CD14-positive monocyte (primary cell): Measurements from ENCODE around the gene KSR2. TPM values are rescaled to one million over a fixed set of nuclear protein-coding genes. Genes with fewer than 3 reads are reported as not detected.

Source experiments
- DNase-seq, 3 donors: peaks; one replicate each; pipeline ENCODE4 v3.0.0-alpha.2; 2011 to 2022
- H2AFZ ChIP-seq: 2 replicates; pipeline ENCODE4 v1.6.0; 2012; ENCODE audit warnings: mild to moderate bottlenecking, low read depth, low read length, inconsistent platforms; ENCODE audit not compliant: insufficient read depth, poor library complexity, severe bottlenecking
- H3K27ac ChIP-seq, 2 donors: 1 replicate in 1 of 2; 2 replicates in 1 of 2; pipeline ENCODE4 v1.5.1; 2012 to 2013; ENCODE audit warnings: low read length in 2 of 2, control low read depth in 1 of 2, inconsistent platforms in 1 of 2, low read depth in 1 of 2, mild to moderate bottlenecking in 1 of 2
- H3K27me3 ChIP-seq, 2 donors: one replicate each; pipeline versions ENCODE4 v1.6.0 to v1.6.1; 2011 to 2013; ENCODE audit warnings: low read length in 2 of 2; ENCODE audit not compliant: control insufficient read depth in 2 of 2, insufficient read depth in 2 of 2
- H3K36me3 ChIP-seq, 2 donors: replicated peaks in 1 of 2; 1 replicate in 1 of 2; 2 replicates in 1 of 2; pipeline versions ENCODE4 v1.5.1 to v1.6.1; 2012 to 2013; ENCODE audit warnings: low read length in 2 of 2, control low read depth in 1 of 2, inconsistent platforms in 1 of 2, mild to moderate bottlenecking in 1 of 2; ENCODE audit not compliant: insufficient read depth in 2 of 2, control insufficient read depth in 1 of 2
- H3K4me1 ChIP-seq, 2 donors: 1 replicate in 1 of 2; 2 replicates in 1 of 2; pipeline versions ENCODE4 v1.5.1 to v1.6.1; 2012 to 2013; ENCODE audit warnings: low read length in 2 of 2, control low read depth in 1 of 2, inconsistent platforms in 1 of 2, mild to moderate bottlenecking in 1 of 2, moderate library complexity in 1 of 2; ENCODE audit not compliant: insufficient read depth in 2 of 2, control insufficient read depth in 1 of 2
- H3K4me2 ChIP-seq: replicated peaks from 2 replicates; pipeline ENCODE3; 2012; ENCODE audit warnings: low read length, moderate library complexity, mild to moderate bottlenecking; ENCODE audit not compliant: poor library complexity, severe bottlenecking; ENCODE audit errors: extremely low read depth
- H3K4me3 ChIP-seq, 3 experiments: fragments of 200-600 bp in 1 of 3; sonication (generic) in 1 of 3; replicated peaks in 1 of 3; 1 replicate in 2 of 3; 2 replicates in 1 of 3; pipeline ENCODE4 v1.5.1; 2011 to 2013; ENCODE audit warnings: low read length in 3 of 3, mild to moderate bottlenecking in 3 of 3, control low read depth in 2 of 3, low read depth in 2 of 3, inconsistent platforms in 1 of 3, moderate library complexity in 1 of 3
- H3K79me2 ChIP-seq: 2 replicates; pipeline ENCODE4 v1.6.0; 2012; ENCODE audit warnings: mild to moderate bottlenecking, control low read depth, inconsistent platforms, low read length, moderate library complexity; ENCODE audit not compliant: insufficient read depth
- H3K9ac ChIP-seq: 2 replicates; pipeline ENCODE4 v1.6.0; 2017; ENCODE audit warnings: low read length, mild to moderate bottlenecking; ENCODE audit not compliant: insufficient read depth, poor library complexity, severe bottlenecking
- H3K9me3 ChIP-seq, 2 donors: replicated peaks in 1 of 2; 1 replicate in 1 of 2; 2 replicates in 1 of 2; pipeline versions ENCODE4 v1.5.1 to v1.6.1; 2012 to 2013; ENCODE audit warnings: low read length in 2 of 2, control low read depth in 1 of 2; ENCODE audit not compliant: control insufficient read depth in 1 of 2, insufficient read depth in 1 of 2
- H4K20me1 ChIP-seq: 2 replicates; pipeline ENCODE4 v1.6.0; 2012; ENCODE audit warnings: mild to moderate bottlenecking, low read length, control low read depth, moderate library complexity; ENCODE audit not compliant: insufficient read depth
- H3K27ac Mint-ChIP-seq, 7 donors: one replicate each; pipeline ENCODE4 v1.8.0; 2020; ENCODE audit warnings: mild to moderate bottlenecking in 7 of 7, mixed read lengths in 7 of 7, moderate library complexity in 6 of 7, inconsistent platforms in 2 of 7
- H3K27me3 Mint-ChIP-seq, 3 donors: one replicate each; pipeline ENCODE4 v1.8.0; 2021 to 2022; ENCODE audit warnings: low read depth in 3 of 3, mild to moderate bottlenecking in 3 of 3, mixed read lengths in 3 of 3, moderate library complexity in 3 of 3, inconsistent platforms in 1 of 3
- H3K36me3 Mint-ChIP-seq, 2 donors: one replicate each; pipeline ENCODE4 v1.8.0; 2020; ENCODE audit warnings: mixed read lengths in 2 of 2, inconsistent platforms in 1 of 2, mild to moderate bottlenecking in 1 of 2
- H3K4me1 Mint-ChIP-seq: one replicate; pipeline ENCODE4 v1.8.0; 2020; ENCODE audit warnings: mild to moderate bottlenecking, mixed read lengths
- H3K4me3 Mint-ChIP-seq, 2 donors: one replicate each; pipeline ENCODE4 v1.8.0; 2020; ENCODE audit warnings: mild to moderate bottlenecking in 2 of 2, mixed read lengths in 2 of 2, moderate library complexity in 1 of 2
- H3K9me3 Mint-ChIP-seq, 7 donors: one replicate each; pipeline ENCODE4 v1.8.0; 2020 to 2022; ENCODE audit warnings: mixed read lengths in 7 of 7, mild to moderate bottlenecking in 6 of 7, moderate library complexity in 6 of 7, inconsistent platforms in 2 of 7
- WGBS: methylation state at CpG from one replicate; pipeline ENCODE4 v1.1.5; 2013; ENCODE audit warnings: missing lambda C conversion rate; ENCODE audit not compliant: insufficient coverage; 5-methylcytosine and 5-hydroxymethylcytosine counted together
- intact Hi-C, 2 donors: fragments of 100-400 bp; cut with micrococcal nuclease; formaldehyde crosslinking; loops; one replicate each; pipeline versions ENCODE4 v1.15.0 to v1.15.1; 2023
- polyA plus RNA-seq, 3 donors: library from polyadenylated mRNA; depleted of rRNA in 1 of 3; unstranded in 2 of 3; stranded (reverse) in 1 of 3; fragments of 300-500 nt in 2 of 3; fragments of >200 nt in 1 of 3; fragmentation: Illumina TruSeq in 2 of 3; gene quantifications; 1 replicate in 2 of 3; 2 replicates in 1 of 3; pipeline ENCODE4 v1.2.3, GENCODE V29; 2012 to 2021
- TF ChIP-seq, protein P1 (sequence below): fragments of 200-600 bp; IDR thresholded peaks from one replicate; pipeline ENCODE4 v1.8.0; 2022; ENCODE audit warnings: antibody characterized with exemption, mild to moderate bottlenecking

KSR2 gene
- polyA plus RNA-seq, 3 donors, result not detected

DNA sequence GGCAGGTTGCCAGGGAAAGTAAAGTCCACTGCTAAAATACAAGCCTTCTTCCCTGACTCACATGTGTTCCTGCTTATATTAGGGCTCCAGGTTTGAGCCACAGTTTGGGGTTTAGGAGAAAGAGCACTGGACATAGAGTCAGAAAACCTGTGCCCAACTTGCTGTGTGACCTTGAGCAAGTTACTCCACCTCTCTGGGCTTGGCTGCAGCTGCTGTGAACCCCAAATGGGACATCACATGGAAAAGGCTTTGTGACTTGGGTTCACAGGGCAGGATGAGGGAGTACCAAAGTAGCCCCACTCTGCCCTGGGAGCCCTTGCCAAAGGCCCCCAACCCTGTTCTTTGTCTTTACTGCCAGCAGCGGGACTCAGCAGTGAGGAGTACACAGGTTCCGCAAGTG is 528.4 kb downstream of the KSR2 start:
- TF ChIP-seq, protein P1, sequence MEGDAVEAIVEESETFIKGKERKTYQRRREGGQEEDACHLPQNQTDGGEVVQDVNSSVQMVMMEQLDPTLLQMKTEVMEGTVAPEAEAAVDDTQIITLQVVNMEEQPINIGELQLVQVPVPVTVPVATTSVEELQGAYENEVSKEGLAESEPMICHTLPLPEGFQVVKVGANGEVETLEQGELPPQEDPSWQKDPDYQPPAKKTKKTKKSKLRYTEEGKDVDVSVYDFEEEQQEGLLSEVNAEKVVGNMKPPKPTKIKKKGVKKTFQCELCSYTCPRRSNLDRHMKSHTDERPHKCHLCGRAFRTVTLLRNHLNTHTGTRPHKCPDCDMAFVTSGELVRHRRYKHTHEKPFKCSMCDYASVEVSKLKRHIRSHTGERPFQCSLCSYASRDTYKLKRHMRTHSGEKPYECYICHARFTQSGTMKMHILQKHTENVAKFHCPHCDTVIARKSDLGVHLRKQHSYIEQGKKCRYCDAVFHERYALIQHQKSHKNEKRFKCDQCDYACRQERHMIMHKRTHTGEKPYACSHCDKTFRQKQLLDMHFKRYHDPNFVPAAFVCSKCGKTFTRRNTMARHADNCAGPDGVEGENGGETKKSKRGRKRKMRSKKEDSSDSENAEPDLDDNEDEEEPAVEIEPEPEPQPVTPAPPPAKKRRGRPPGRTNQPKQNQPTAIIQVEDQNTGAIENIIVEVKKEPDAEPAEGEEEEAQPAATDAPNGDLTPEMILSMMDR, result no peak
- H3K36me3 ChIP-seq, result no peaks in the 10 kb centered on the region
- no peaks in the 10 kb centered on the region for H3K9me3 ChIP-seq
- DNase-seq, result no peak
- H3K4me2 ChIP-seq, result no peak overlapping the region
- Mint-ChIP-seq H3K9me3 (peaks cover 0 to 3% (median 0%) of the 10 kb centered on the region in 7 donors), H3K4me1 (peaks cover 3% of the 10 kb centered on the region), H3K27ac (no peak overlapping the region), H3K36me3 (no peaks in the 10 kb centered on the region), H3K4me3 (no peak overlapping the region), H3K27me3 (peaks cover 2 to 3% (median 3%) of the 10 kb centered on the region in 3 donors)
- no peak overlapping the region for H3K4me3 ChIP-seq
- H2AFZ ChIP-seq, result no peak overlapping the region
- H3K27me3 ChIP-seq, result no peaks in the 10 kb centered on the region
- intact Hi-C loops, result no loop called here
- H3K27ac ChIP-seq, result no peak overlapping the region
- no peak overlapping the region for H3K9ac ChIP-seq
- H3K4me1 ChIP-seq, result no peaks in the 10 kb centered on the region
- H3K79me2 ChIP-seq, result no peaks in the 10 kb centered on the region
- WGBS, result 90% methylated on average over 2 of the region's 2 CpGs
- H4K20me1 ChIP-seq, result no peaks in the 10 kb centered on the region

DNA sequence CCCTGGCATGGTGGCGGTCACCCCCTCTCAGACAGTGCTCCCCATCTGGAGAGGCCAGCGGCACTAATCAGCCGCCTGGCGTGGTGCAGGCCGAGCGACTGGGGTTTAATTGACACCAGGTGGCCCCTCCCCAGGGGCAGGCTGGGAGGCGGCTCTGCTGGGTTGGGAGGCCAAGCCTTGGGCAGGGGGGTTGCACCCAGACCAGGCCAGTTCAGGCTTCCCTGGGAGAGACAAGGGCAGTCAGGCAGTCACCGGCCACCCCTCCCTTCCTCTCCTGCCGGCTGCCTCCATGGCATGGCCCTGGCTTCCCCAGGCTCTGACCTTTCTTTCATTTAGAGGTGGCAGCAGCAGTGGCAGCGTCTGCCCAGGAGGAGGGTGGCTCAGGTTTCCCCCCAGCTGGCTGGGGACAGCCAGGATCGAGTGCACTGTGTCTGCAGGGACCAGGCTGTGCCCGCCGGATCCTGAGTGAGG is 529.2 kb downstream of the KSR2 start:
- H3K36me3 Mint-ChIP-seq, result no peaks in the 10 kb centered on the region
- no peaks in the 10 kb centered on the region for H3K9me3 ChIP-seq
- H3K36me3 ChIP-seq, result no peaks in the 10 kb centered on the region
- no peak overlapping the region for H2AFZ ChIP-seq
- no peaks in the 10 kb centered on the region for H3K4me1 Mint-ChIP-seq
- H3K9me3 Mint-ChIP-seq, result peaks cover 0 to 3% (median 0%) of the 10 kb centered on the region in 7 donors
- no peak overlapping the region for H3K4me2 ChIP-seq
- WGBS, result 71% methylated on average over 11 of the region's 13 CpGs
- H4K20me1 ChIP-seq, result no peaks in the 10 kb centered on the region
- no peak overlapping the region for H3K9ac ChIP-seq
- H3K4me3 Mint-ChIP-seq, result no peak overlapping the region
- H3K27ac Mint-ChIP-seq, result no peak overlapping the region
- DNase-seq, result no peak
- H3K27me3 ChIP-seq, result no peaks in the 10 kb centered on the region
- H3K79me2 ChIP-seq, result no peaks in the 10 kb centered on the region
- H3K27me3 Mint-ChIP-seq, result peaks cover 2 to 3% (median 3%) of the 10 kb centered on the region in 3 donors
- no peak overlapping the region for H3K4me3 ChIP-seq
- no peak overlapping the region for H3K27ac ChIP-seq
- H3K4me1 ChIP-seq, result no peaks in the 10 kb centered on the region
- intact Hi-C loops, result no loop called here
- TF ChIP-seq, protein P1, result no peak
